GM21423 (cell line): ENCODE measurements around the gene SULT1E1.
"Not testable (repeated sequence)": the region's sequence is repeated elsewhere in the genome, so short reads cannot be mapped to it uniquely, and the experiment has no call there.

ENCODE experiments used
- ATAC-seq: cut with Tn5 transposase; IDR thresholded peaks from one replicate; pipeline ENCODE4 v1.9.1; 2021; ENCODE audit warnings: mild to moderate bottlenecking, moderate library complexity; ENCODE audit not compliant: unreplicated experiment

SULT1E1 gene

DNA sequence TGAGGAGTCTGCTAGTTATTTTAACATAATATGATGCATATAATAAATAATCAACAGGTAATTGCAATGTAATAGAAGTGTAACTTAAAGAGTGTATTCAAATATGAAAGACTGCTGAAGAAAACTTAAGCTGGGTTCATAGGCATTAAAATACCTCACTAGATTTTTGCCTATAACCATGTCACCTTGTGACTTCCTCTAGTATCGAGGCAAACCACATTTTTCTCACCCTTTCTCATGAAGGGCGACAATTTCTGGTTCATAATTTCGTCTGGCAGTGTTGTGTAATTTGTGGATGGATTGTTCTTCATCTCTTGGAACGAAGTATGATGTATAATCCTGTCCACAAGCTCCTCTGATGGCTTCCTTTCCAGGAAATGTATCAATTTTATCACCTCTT lies 16.0 kb downstream of the SULT1E1 start:
- ATAC-seq: peak; percentile 74

DNA sequence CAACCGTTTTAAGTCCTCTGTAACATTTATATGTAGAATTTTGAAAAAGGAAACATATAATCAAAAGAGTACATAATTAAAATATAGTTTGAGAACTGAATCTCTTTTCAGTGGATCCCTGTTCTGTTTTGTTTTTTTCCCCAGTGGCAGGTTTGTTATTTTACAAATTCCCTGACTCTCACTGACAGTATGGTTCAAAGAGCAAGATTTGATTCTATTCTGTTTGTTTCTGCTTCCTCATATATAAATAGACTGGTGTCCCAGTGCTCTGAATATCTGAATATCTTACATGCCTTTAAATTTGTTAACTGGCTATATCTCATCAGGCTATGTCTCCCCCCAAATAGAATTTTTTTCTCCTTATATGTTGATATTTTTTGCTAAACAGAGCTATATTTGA lies 16.6 kb downstream of the SULT1E1 start:
- no peak for ATAC-seq

DNA sequence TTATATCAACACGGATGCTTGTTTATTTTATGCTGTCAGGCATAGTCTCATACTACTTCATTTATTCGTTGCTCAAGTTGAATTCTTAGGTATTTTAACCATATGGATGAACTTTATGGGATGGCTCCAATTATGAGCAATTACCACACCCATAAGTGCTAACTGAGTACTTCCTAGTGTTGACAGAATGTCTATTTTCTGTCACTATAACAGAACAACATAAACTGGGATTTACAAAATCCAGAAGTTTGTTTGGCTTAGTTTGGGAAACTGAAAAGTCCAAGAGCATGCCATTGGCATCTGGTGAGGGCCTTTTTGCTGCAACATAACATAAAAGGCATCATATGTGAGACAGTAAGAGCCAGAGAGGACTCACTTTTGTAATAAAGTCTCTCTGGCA lies 21.0 kb downstream of the SULT1E1 start:
- ATAC-seq: no peak

DNA sequence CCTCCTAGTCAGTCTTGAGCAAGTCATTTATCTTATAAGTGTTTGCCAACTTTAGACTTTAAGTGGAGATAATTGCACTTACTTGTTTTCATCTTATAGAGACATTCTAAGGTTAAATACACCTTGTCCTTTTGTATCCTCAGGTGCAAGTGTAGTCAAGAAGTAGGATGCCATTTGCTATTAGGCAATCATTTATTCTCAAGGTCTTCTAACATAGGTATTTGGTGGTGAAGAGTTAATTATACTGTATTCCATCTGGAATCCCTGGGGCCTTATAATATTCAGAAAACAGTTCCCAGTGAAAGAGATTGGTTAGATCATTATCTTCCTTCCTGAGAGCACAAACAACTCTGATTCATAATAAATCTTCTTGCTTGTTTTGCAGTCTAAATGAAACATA lies 23.7 kb downstream of the SULT1E1 start:
- ATAC-seq: no peak

DNA sequence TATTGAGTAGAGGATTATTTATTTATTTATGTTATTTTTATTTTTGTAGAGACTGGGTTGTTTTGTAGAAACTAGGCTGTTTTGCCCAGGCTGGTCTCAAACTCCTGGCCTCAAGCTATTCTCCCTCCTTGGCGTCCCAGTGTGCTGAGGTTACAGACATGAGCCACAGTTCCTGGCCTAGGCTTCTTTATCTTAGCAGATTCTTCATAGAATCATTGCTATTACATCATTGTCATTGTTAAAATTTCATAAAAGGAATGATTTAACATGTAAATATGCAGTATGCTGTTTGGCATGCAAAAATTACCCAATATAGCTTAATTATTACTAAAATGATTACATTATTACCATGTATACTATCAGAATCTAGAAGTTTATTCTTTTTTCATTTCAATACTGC lies 24.2 kb downstream of the SULT1E1 start:
- ATAC-seq: no peak

GRCh38 chr4:69833251-69833650 lies 26.7 kb downstream of the SULT1E1 start:
- no peak for ATAC-seq

- peak; percentile 32 for ATAC-seq
Observed at GRCh38 chr4:69832326-69833030, 27.5 kb downstream of the SULT1E1 start.

- ATAC-seq: peak; percentile 96
Observed at GRCh38 chr4:69831646-69832325, 28.2 kb downstream of the SULT1E1 start.

- ATAC-seq: no peak
Observed at GRCh38 chr4:69831270-69831627, 28.7 kb downstream of the SULT1E1 start.

- ATAC-seq: peak; percentile 30
Observed at GRCh38 chr4:69830560-69831269, 29.2 kb downstream of the SULT1E1 start.

- ATAC-seq: no peak
Observed at GRCh38 chr4:69830192-69830559, 29.8 kb downstream of the SULT1E1 start.

GRCh38 chr4:69829678-69830077 lies 30.3 kb downstream of the SULT1E1 start:
- no peak for ATAC-seq

GRCh38 chr4:69828828-69829227 lies 31.1 kb downstream of the SULT1E1 start:
- ATAC-seq: no peak

DNA sequence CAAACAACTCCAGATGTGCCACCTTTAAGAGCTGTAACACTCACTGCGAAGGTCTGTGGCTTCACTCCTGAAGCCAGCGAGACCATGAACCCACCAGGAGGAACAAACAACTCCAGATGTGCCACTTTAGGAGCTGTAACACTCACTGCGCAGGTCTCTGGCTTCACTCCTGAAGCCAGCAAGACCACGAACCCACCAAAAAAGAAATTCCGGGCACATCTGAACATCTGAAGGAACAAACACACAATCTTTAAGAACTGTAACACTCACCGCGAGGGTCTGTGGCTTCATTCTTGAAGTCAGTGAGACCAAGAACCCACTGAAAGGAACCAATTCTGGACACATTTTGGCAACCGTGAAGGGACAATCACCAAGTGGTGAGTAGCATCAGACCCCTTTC lies 34.9 kb downstream of the SULT1E1 start:
- ATAC-seq: not testable (repeated sequence)

DNA sequence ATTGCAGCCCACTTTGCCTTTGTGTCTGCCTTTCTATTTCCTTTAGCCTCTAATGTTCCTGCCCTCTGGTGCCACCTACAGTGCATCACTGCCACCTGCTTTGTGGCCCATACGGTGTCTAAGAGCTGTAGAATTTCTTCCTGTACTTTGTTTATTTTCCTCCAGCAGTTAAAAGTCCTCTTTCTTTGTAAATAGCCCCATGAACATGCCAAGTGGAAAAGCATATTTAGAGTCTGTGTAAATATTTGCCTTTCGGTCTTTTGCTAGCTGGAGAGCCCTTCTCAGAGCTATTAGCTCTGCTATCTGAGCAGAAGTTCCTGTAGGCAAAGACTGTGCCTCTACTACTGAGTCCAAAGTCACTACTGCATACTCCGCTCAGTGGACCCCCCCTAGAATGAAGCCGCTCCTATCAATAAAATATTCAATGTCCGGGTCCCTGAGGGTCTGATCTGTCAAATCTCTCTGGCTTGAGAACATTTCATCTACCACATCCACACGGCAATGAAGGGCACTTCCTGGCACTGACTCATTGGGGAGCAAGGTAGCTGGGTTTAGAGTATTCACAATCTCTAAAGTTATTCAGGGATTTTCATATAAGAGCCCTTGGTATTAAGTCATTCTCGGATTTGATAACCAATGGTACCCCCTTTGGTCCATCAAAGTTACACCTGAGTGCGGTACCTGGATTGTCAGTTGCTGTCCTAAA lies 36.3 kb downstream of the SULT1E1 start:
- peak; percentile 85 for ATAC-seq

DNA sequence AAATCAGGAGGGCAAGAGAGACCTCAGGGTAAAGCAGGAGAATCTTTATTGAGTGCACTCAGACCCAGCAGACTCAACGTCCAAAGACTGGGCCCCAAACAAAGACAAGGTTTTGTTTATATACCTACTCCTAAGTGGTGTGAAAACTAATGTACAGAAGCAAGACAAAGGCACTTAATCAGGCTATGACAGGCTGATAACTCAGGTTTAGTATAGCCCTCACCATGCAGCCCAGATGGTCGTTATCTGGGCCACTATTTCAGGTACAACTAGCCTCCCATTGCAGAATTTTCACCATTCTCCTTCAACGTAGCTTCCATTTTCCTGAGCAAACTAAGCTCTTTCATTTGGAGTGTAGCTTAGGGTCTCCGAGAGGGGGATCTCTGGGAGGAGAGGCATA lies 36.9 kb downstream of the SULT1E1 start:
- ATAC-seq: no peak

- no peak for ATAC-seq
Observed at GRCh38 chr4:69822198-69822597, 37.7 kb downstream of the SULT1E1 start.

GRCh38 chr4:69818060-69818639 lies 41.8 kb downstream of the SULT1E1 start:
- no peak for ATAC-seq

DNA sequence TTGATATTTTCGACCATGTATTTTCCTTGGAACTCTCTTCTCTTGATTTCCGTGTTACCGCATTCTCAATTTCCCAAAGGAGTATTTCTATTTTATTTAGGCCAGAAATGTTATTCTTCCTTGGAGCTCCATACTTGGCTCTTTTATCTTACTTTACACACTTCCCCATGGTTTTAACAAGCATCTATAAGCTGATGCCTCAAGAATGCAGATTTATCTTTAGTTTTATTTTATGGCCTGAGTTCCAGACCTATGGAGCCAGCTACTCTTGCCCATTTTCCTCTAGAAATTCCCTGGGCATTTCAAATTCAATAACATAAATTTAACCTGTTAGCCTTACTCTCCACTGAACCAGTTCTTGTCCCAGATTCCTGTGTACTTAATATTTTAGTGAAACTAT lies 43.7 kb downstream of the SULT1E1 start:
- ATAC-seq: no peak

DNA sequence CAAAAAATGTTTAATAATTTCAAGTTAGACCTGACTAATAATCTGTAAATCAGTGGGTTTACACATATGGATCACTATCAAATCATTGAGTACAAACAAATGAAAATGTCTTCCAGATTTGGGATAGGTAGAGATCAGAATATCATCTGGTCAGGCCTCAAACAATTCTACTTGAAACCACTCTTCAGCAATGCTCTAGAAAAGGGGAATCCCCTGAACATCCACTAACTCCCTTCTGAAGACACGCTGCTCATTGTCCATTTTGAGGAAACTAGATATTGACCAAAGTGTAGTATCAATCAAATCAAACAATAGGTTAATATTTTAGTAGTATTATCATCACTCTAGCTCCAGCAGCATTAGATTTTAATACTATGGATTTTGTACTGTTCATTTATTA lies 46.3 kb downstream of the SULT1E1 start:
- no peak for ATAC-seq

- ATAC-seq: no peak
Observed at GRCh38 chr4:69811166-69811565, 48.8 kb downstream of the SULT1E1 start.
